T-helper 1 cell treated with Interleukin-12 subunit alpha and Interleukin-12 subunit beta and Interleukin-4 antibody, amounts not matched to agents 30 μg/mL and 1 μg/mL, for 36 hours (primary cell): ENCODE measurements around the gene OTULIN.

Experiments
- H3K27ac Mint-ChIP-seq: one replicate; pipeline ENCODE4 v1.8.0; 2021; ENCODE audit warnings: mild to moderate bottlenecking, mixed read lengths
- H3K27me3 Mint-ChIP-seq: one replicate; pipeline ENCODE4 v1.8.0; 2021; ENCODE audit warnings: low read depth, mixed read lengths
- H3K36me3 Mint-ChIP-seq: one replicate; pipeline ENCODE4 v1.8.0; 2021; ENCODE audit warnings: low read depth, mixed read lengths
- H3K4me1 Mint-ChIP-seq: one replicate; pipeline ENCODE4 v1.8.0; 2021; ENCODE audit warnings: low read depth, mixed read lengths
- H3K4me3 Mint-ChIP-seq: one replicate; pipeline ENCODE4 v1.8.0; 2021; ENCODE audit warnings: mild to moderate bottlenecking, moderate library complexity, mixed read lengths
- H3K9me3 Mint-ChIP-seq: one replicate; pipeline ENCODE4 v1.8.0; 2021; ENCODE audit warnings: mixed read lengths

The OTULIN gene

DNA sequence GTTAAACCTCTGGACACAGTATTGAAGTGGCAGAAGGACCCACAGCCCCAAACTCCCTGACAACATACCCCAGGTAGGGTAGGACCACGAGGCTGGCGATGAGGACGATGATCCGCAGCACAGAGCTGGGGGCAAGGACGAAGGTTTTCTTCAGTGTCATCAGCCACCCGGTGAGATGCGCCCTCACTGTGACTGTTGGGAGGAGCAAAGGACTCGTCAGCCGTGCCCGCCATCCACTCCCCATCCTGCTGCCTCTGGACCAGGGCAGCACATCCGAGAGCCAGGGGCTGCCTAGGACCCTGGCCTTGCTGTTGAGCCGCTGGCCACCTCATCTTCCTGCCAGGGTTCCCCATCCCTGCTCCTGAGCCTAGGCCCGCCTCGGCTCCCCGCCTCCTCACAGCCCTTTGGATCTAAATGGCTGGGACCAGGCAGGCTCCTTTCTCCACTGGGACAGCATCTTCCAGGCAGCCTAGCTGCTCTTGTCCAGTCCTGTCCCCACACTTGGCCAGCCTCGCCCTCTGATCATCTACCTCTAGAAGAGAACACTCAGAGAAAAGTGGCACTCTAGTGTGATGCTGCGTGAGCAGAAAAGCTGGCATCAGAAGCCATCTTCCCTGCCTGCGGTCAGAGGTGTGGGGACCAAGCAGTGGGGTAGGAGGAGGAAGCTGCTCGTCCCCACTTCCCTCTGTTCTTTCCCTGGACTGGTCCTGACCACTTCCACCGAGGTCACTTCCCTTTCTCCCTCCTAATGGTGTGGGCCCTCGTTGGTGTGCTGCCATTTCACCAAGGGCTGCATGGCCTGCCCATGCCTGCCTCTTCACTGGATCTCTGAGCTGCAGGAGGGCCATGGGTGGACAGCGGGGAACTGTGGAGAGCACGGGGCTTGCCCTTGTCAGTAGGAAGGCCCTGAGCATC lies 49.2 kb downstream of the OTULIN start:
- peak overlapping the region; percentile 39 for H3K27ac Mint-ChIP-seq
- peaks cover 13% of the 10 kb centered on the region for H3K4me1 Mint-ChIP-seq
- no peaks in the 10 kb centered on the region for H3K9me3 Mint-ChIP-seq
- H3K27me3 Mint-ChIP-seq: no peaks in the 10 kb centered on the region
- peaks cover 51% of the 10 kb centered on the region for H3K36me3 Mint-ChIP-seq
- no peak overlapping the region for H3K4me3 Mint-ChIP-seq

- peaks cover 44% of the 10 kb centered on the region for H3K36me3 Mint-ChIP-seq
- no peak overlapping the region for H3K27ac Mint-ChIP-seq
- peaks cover 4% of the 10 kb centered on the region for H3K4me1 Mint-ChIP-seq
- no peaks in the 10 kb centered on the region for H3K27me3 Mint-ChIP-seq
- no peaks in the 10 kb centered on the region for H3K9me3 Mint-ChIP-seq
- no peak overlapping the region for H3K4me3 Mint-ChIP-seq
Measured at GRCh38 chr5:14714706-14715105, 50.2 kb downstream of the OTULIN start.

GRCh38 chr5:14715481-14715880 lies 51.0 kb downstream of the OTULIN start:
- Mint-ChIP-seq H3K27me3 (no peaks in the 10 kb centered on the region), H3K9me3 (no peaks in the 10 kb centered on the region), H3K4me1 (peaks cover 4% of the 10 kb centered on the region), H3K36me3 (peaks cover 39% of the 10 kb centered on the region), H3K27ac (no peak overlapping the region), H3K4me3 (no peak overlapping the region)

GRCh38 chr5:14716755-14717752 lies 52.5 kb downstream of the OTULIN start:
- Mint-ChIP-seq H3K4me1 (peaks cover 2% of the 10 kb centered on the region), H3K9me3 (no peaks in the 10 kb centered on the region), H3K27me3 (no peaks in the 10 kb centered on the region), H3K27ac (peak overlapping the region; percentile 11), H3K4me3 (no peak overlapping the region), H3K36me3 (peaks cover 26% of the 10 kb centered on the region)

GRCh38 chr5:14718778-14719177 lies 54.3 kb downstream of the OTULIN start:
- H3K4me3 Mint-ChIP-seq: no peak overlapping the region
- peaks cover 14% of the 10 kb centered on the region for H3K36me3 Mint-ChIP-seq
- H3K27ac Mint-ChIP-seq: peak overlapping the region; percentile 6
- H3K4me1 Mint-ChIP-seq: no peaks in the 10 kb centered on the region
- no peaks in the 10 kb centered on the region for H3K27me3 Mint-ChIP-seq
- no peaks in the 10 kb centered on the region for H3K9me3 Mint-ChIP-seq

DNA sequence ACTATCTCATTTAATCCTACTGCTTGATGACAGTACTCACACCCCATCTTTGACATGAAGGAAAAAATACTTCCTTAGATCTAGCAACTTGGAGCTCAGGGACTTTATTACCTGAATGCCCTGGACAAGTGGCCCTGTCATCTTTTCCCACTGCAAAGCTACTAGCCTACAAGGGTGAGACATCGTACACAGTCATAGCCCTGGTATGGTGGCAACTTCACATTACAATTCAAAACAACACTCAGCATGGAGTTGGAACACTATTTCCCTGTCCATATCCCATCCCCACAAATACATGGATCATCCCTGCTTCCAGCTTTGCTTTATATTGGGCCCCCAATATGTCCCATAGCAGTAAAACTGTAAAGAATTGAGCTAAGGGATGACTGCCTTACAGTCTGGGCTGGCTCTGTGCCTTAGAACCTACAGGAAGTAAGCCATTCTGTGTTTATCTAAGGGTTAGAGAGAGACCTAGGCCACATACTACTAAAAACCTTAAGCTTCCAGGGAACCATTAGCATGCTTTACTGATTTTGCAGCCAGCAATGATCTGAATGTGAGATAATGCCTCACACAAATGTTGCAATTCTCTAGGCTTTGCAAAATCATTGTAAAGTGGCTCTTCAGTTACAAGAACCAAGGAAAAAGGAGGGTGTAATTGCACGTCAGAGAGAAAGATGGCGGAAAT lies 55.9 kb downstream of the OTULIN start:
- Mint-ChIP-seq H3K9me3 (no peaks in the 10 kb centered on the region), H3K27ac (no peak overlapping the region), H3K27me3 (no peaks in the 10 kb centered on the region), H3K36me3 (peaks cover 4% of the 10 kb centered on the region), H3K4me1 (no peaks in the 10 kb centered on the region), H3K4me3 (no peak overlapping the region)

DNA sequence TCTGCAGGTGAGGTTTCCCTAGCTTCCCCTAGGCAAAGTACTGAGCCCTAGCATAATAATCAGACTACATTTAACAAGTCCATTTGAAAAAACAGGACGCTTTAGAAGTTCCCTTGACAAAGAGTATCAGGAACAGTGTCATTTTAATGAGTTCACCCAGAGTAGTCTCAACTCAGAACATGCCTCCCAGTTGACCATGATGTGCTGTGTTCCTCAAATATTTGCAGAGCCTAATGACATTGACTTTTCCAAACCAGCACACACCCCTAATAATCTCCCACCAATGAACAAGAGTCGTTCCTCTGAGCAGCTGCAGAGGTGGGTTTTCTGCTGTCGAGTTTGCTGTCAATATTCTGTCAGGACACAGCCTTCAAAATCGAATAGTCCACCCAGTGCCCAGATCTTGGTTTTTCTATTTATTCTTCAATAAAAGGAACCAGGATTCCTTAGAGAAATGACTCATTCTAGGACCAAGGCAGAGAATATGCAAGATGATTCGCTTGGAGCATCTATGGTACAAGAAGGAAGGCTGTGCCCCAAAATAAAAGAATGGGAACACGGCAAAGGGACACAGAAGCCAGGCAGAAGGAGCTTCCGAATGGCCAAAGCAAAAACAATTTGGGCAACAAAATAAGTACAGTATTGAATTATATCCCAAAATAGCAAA lies 57.6 kb downstream of the OTULIN start:
- Mint-ChIP-seq H3K9me3 (no peaks in the 10 kb centered on the region), H3K4me3 (no peak overlapping the region), H3K36me3 (peaks cover 2% of the 10 kb centered on the region), H3K27ac (no peak overlapping the region), H3K4me1 (peaks cover 4% of the 10 kb centered on the region), H3K27me3 (no peaks in the 10 kb centered on the region)

- H3K4me1 Mint-ChIP-seq: peaks cover 6% of the 10 kb centered on the region
- H3K4me3 Mint-ChIP-seq: no peak overlapping the region
- no peaks in the 10 kb centered on the region for H3K9me3 Mint-ChIP-seq
- H3K36me3 Mint-ChIP-seq: no peaks in the 10 kb centered on the region
- H3K27me3 Mint-ChIP-seq: no peaks in the 10 kb centered on the region
- H3K27ac Mint-ChIP-seq: no peak overlapping the region
Measured at GRCh38 chr5:14722923-14723322, 58.4 kb downstream of the OTULIN start.

- H3K36me3 Mint-ChIP-seq: no peaks in the 10 kb centered on the region
- H3K27me3 Mint-ChIP-seq: no peaks in the 10 kb centered on the region
- no peaks in the 10 kb centered on the region for H3K9me3 Mint-ChIP-seq
- no peak overlapping the region for H3K4me3 Mint-ChIP-seq
- H3K27ac Mint-ChIP-seq: no peak overlapping the region
- H3K4me1 Mint-ChIP-seq: peaks cover 6% of the 10 kb centered on the region
Measured at GRCh38 chr5:14723701-14724132, 59.2 kb downstream of the OTULIN start.

DNA sequence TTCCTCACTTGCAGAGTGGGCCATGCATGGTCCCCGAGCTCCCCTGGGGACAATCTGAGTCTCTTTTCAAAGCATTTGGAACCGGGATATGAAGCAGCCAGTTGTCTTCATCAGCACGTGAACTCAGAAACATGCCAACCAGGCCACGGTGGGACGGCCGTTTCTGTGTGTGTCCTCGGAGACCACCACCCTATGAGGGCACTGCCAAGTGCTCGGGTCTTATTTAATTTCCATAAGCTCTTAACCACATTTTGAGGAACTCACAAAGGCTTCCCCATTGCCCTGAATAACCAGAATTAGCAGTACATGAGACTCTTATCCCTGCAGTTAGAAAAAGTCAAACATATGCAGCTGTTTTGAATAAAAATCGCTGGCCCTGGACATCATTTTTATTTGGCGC lies 60.1 kb downstream of the OTULIN start:
- Mint-ChIP-seq H3K4me3 (no peak overlapping the region), H3K27ac (no peak overlapping the region), H3K36me3 (no peaks in the 10 kb centered on the region), H3K27me3 (no peaks in the 10 kb centered on the region), H3K4me1 (peaks cover 6% of the 10 kb centered on the region), H3K9me3 (no peaks in the 10 kb centered on the region)

- H3K27me3 Mint-ChIP-seq: no peaks in the 10 kb centered on the region
- H3K36me3 Mint-ChIP-seq: peaks cover 1% of the 10 kb centered on the region
- H3K4me3 Mint-ChIP-seq: no peak overlapping the region
- no peaks in the 10 kb centered on the region for H3K9me3 Mint-ChIP-seq
- no peak overlapping the region for H3K27ac Mint-ChIP-seq
- H3K4me1 Mint-ChIP-seq: peaks cover 6% of the 10 kb centered on the region
Measured at GRCh38 chr5:14726066-14726838, 61.7 kb downstream of the OTULIN start.

DNA sequence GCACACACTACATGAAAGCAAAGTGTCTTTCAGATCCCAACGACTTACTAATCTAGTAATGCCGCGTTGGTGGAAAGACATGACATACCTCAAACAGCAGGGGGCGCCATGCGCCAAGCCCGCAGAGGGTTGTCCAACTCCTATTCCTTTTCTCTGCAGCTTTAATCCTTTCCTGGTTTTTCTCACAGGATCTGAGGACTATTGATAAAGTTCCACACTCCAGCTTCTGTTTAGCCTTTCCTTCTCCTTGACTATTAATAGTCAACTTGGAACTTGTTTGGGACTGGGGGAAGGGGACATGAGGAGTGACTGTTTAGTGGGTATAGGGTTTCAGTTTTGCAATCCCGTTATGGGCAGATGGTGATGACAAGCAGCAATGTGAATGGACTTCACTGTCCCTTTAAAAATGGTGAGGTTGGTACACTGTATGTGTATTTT lies 62.9 kb downstream of the OTULIN start:
- no peak overlapping the region for H3K4me3 Mint-ChIP-seq
- H3K9me3 Mint-ChIP-seq: no peaks in the 10 kb centered on the region
- peaks cover 2% of the 10 kb centered on the region for H3K36me3 Mint-ChIP-seq
- no peaks in the 10 kb centered on the region for H3K27me3 Mint-ChIP-seq
- H3K27ac Mint-ChIP-seq: no peak overlapping the region
- H3K4me1 Mint-ChIP-seq: peaks cover 6% of the 10 kb centered on the region

DNA sequence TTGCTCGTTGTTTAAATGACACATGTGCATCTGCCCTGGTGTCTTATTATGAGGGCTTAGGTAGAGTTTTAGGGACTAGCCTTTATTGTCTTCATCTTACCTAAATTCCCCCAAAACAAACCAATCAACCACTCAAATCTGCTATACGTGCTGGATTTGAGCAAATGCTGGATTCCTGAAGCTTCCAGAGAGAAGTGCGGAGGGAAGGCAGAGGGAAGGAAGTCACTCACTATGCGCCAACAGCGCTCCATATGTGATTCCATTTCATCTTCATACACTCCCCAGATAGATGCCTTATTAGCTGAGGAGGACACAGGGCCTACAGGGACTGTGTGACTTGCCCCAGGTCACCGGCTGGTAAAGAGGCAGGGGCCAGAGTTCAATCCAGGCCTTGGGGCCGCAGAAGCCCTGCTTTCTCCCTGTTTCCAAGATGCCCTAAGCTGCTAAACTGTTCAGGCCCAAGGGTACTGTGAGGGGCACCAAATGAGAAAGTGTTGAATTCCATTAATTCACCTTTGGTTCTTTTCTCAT lies 63.5 kb downstream of the OTULIN start:
- peaks cover 2% of the 10 kb centered on the region for H3K36me3 Mint-ChIP-seq

More for the DNA sequence above, 63.5 kb downstream of the OTULIN start:
- no peaks in the 10 kb centered on the region for H3K9me3 Mint-ChIP-seq
- H3K4me3 Mint-ChIP-seq: no peak overlapping the region
- peaks cover 6% of the 10 kb centered on the region for H3K4me1 Mint-ChIP-seq
- H3K27me3 Mint-ChIP-seq: no peaks in the 10 kb centered on the region
- H3K27ac Mint-ChIP-seq: no peak overlapping the region
